SK-N-SH (cell line): ENCODE measurements around the gene GSTM3. TPM values are rescaled to one million over a fixed set of nuclear protein-coding genes. Genes with fewer than 3 reads are reported as not detected.

Experiments used
- CTCF ChIA-PET: fragments of 300-600, 350-600 bp; formaldehyde crosslinking; extraction: SDS; loops from one replicate; lab custom pipeline; 2021; lab: Yijun Ruan, JAX
- POLR2A ChIA-PET: fragments of 350-600 bp; sonication (Branson Sonifier 250); formaldehyde crosslinking; extraction: SDS; loops from one replicate; lab custom pipeline; 2020; ENCODE audit warnings: antibody characterized with exemption, inconsistent platforms; lab: Yijun Ruan, JAX
- DNase-seq: peaks from one replicate; pipeline ENCODE4 v3.0.0; 2012
- H2AFZ ChIP-seq: fragments of 200-600 bp; sonication (generic); 2 replicates; pipeline ENCODE4 v1.8.1; 2016; ENCODE audit warnings: antibody characterized with exemption, mild to moderate bottlenecking, low read depth
- H3F3A ChIP-seq: fragments of 200-600 bp; sonication (generic); replicated peaks from 2 replicates; pipeline ENCODE3; 2016; ENCODE audit warnings: antibody characterized with exemption, mild to moderate bottlenecking; ENCODE audit not compliant: insufficient read depth
- H3K27ac ChIP-seq, 2 experiments: fragments of 200-500 bp in 1 of 2; fragments of 200-600 bp in 1 of 2; sonication (Bioruptor generic) in 1 of 2; sonication (generic), shearing (Covaris generic) in 1 of 2; 2 replicates each; pipeline versions ENCODE4 v1.5.1 to v1.6.1; 2014 to 2016; ENCODE audit warnings: low read depth in 2 of 2, inconsistent platforms in 1 of 2, low read length in 1 of 2, mild to moderate bottlenecking in 1 of 2, mixed read lengths in 1 of 2
- H3K27me3 ChIP-seq: fragments of 200-600 bp; sonication (generic), shearing (Covaris generic); 2 replicates; pipeline ENCODE4 v1.6.1; 2016; ENCODE audit warnings: mixed run types; ENCODE audit not compliant: insufficient read depth
- H3K36me3 ChIP-seq, 2 experiments: fragments of 200-500 bp in 1 of 2; fragments of 200-600 bp in 1 of 2; sonication (Bioruptor generic) in 1 of 2; sonication (generic) in 1 of 2; replicated peaks in 1 of 2; 2 replicates each; pipeline versions ENCODE3 to v1.5.1; 2014 to 2016; ENCODE audit warnings: low read length in 1 of 2, mild to moderate bottlenecking in 1 of 2; ENCODE audit not compliant: insufficient read depth in 2 of 2, control insufficient read depth in 1 of 2
- H3K4me1 ChIP-seq, 2 experiments: fragments of 200-500 bp in 1 of 2; fragments of 200-600 bp in 1 of 2; sonication (Bioruptor generic) in 1 of 2; sonication (generic), shearing (Covaris generic) in 1 of 2; 2 replicates each; pipeline versions ENCODE4 v1.5.1 to v1.6.1; 2014 to 2016; ENCODE audit warnings: low read depth in 1 of 2, low read length in 1 of 2, mixed run types in 1 of 2; ENCODE audit not compliant: insufficient read depth in 2 of 2, control insufficient read depth in 1 of 2
- H3K4me2 ChIP-seq: fragments of 200-600 bp; sonication (generic), shearing (Covaris generic); 2 replicates; pipeline ENCODE4 v1.6.1; 2017; ENCODE audit warnings: mixed run types
- H3K4me3 ChIP-seq, 2 experiments: fragments of 200-500 bp in 1 of 2; fragments of 200-600 bp in 1 of 2; sonication (Bioruptor generic) in 1 of 2; sonication (generic), shearing (Covaris generic) in 1 of 2; 2 replicates each; pipeline versions ENCODE4 v1.5.1 to v1.8.1; 2014 to 2016; ENCODE audit warnings: low read depth in 2 of 2, inconsistent platforms in 1 of 2, low read length in 1 of 2, mild to moderate bottlenecking in 1 of 2, mixed read lengths in 1 of 2, moderate library complexity in 1 of 2
- H3K79me2 ChIP-seq: fragments of 200-600 bp; sonication (generic); 2 replicates; pipeline ENCODE4 v1.8.1; 2017; ENCODE audit warnings: mild to moderate bottlenecking; ENCODE audit not compliant: insufficient read depth
- H3K9ac ChIP-seq: fragments of 200-600 bp; sonication (generic); 2 replicates; pipeline ENCODE4 v1.6.1; 2017; ENCODE audit warnings: mixed run types
- H3K9me2 ChIP-seq: fragments of 200-600 bp; sonication (generic); 2 replicates; pipeline ENCODE4 v1.6.1; 2017; ENCODE audit warnings: mixed run types
- H3K9me3 ChIP-seq: fragments of 200-600 bp; sonication (generic); 2 replicates; pipeline ENCODE4 v1.6.1; 2017; ENCODE audit warnings: mixed run types, mild to moderate bottlenecking, moderate library complexity
- H4K20me1 ChIP-seq: fragments of 200-600 bp; sonication (generic); 2 replicates; pipeline ENCODE4 v1.6.1; 2017; ENCODE audit warnings: mild to moderate bottlenecking, mixed run types; ENCODE audit not compliant: insufficient read depth
- EP300 ChIP-seq, 2 experiments: IDR thresholded peaks; 2 replicates each; pipeline versions ENCODE4 v1.4.0 to v1.6.1; 2012; ENCODE audit warnings: borderline replicate concordance in 1 of 2, low read depth in 1 of 2, low read length in 1 of 2
- EZH2phosphoT487 ChIP-seq: fragments of 200-600 bp; sonication (generic); IDR thresholded peaks from 2 replicates; pipeline ENCODE4 v1.6.1; 2017; ENCODE audit warnings: low read depth, mixed run types, mild to moderate bottlenecking, antibody characterized with exemption, moderate library complexity, borderline replicate concordance
- FOSL2 ChIP-seq: IDR thresholded peaks from 2 replicates; pipeline ENCODE4 v1.4.0; 2012; ENCODE audit warnings: low read depth, mild to moderate bottlenecking, moderate library complexity, borderline replicate concordance
- FOXJ3 ChIP-seq: sonication (generic); formaldehyde crosslinking; IDR thresholded peaks from 2 replicates; pipeline ENCODE4 v1.5.1; 2020; ENCODE audit warnings: mild to moderate bottlenecking, missing genetic modification reagents
- FOXM1 ChIP-seq: IDR thresholded peaks from 2 replicates; pipeline ENCODE4 v1.4.0; 2012; ENCODE audit warnings: low read depth, mild to moderate bottlenecking
- GABPA ChIP-seq: IDR thresholded peaks from 2 replicates; pipeline ENCODE4 v1.4.0; 2012; ENCODE audit warnings: low read depth, mild to moderate bottlenecking
- GATA2 ChIP-seq: sonication (generic); formaldehyde crosslinking; IDR thresholded peaks from 2 replicates; pipeline ENCODE4 v1.5.0; 2020; ENCODE audit warnings: mild to moderate bottlenecking, missing genetic modification reagents
- JUND ChIP-seq: IDR thresholded peaks from 2 replicates; pipeline ENCODE4 v1.4.0; 2012
- MEF2A ChIP-seq: IDR thresholded peaks from 2 replicates; pipeline ENCODE4 v1.4.0; 2012; ENCODE audit warnings: low read depth, borderline replicate concordance
- MXI1 ChIP-seq: IDR thresholded peaks from 2 replicates; pipeline ENCODE4 v1.6.1; 2012; ENCODE audit warnings: mild to moderate bottlenecking, low read depth, low read length, improper control_type of control experiment
- NFIC ChIP-seq: IDR thresholded peaks from 2 replicates; pipeline ENCODE4 v1.4.0; 2012; ENCODE audit warnings: borderline replicate concordance
- NRF1 ChIP-seq: IDR thresholded peaks from 2 replicates; pipeline ENCODE4 v1.6.1; 2012; ENCODE audit warnings: low read depth, mild to moderate bottlenecking, low read length
- POLR2AphosphoS5 ChIP-seq: IDR thresholded peaks from 2 replicates; pipeline ENCODE4 v1.6.1; 2012; ENCODE audit warnings: low read depth, low read length
- RAD21 ChIP-seq: IDR thresholded peaks from 2 replicates; pipeline ENCODE4 v1.6.1; 2012; ENCODE audit warnings: mild to moderate bottlenecking, low read length
- RCOR1 ChIP-seq: fragments of 150-350 bp; IDR thresholded peaks from 2 replicates; pipeline ENCODE4 v1.6.1; 2017; ENCODE audit warnings: antibody characterized with exemption, low read length
- REST ChIP-seq: IDR thresholded peaks from 2 replicates; pipeline ENCODE4 v1.6.1; 2012; ENCODE audit warnings: mild to moderate bottlenecking, low read depth, low read length, moderate library complexity
- RFX5 ChIP-seq: IDR thresholded peaks from 2 replicates; pipeline ENCODE4 v1.6.1; 2012; ENCODE audit warnings: mild to moderate bottlenecking, improper control_type of control experiment, low read length
- RXRA ChIP-seq: IDR thresholded peaks from 2 replicates; pipeline ENCODE4 v1.4.0; 2012; ENCODE audit warnings: low read depth, mild to moderate bottlenecking, borderline replicate concordance
- SIN3A ChIP-seq: IDR thresholded peaks from 2 replicates; pipeline ENCODE4 v1.6.1; 2012; ENCODE audit warnings: low read depth, mild to moderate bottlenecking, low read length, moderate library complexity, borderline replicate concordance
- SMC3 ChIP-seq: IDR thresholded peaks from 2 replicates; pipeline ENCODE4 v1.6.1; 2012; ENCODE audit warnings: low read depth, low read length, improper control_type of control experiment
- TAF1 ChIP-seq: IDR thresholded peaks from 2 replicates; pipeline ENCODE4 v1.6.1; 2012; ENCODE audit warnings: low read depth, mild to moderate bottlenecking, low read length, moderate library complexity, borderline replicate concordance
- TCF12 ChIP-seq: IDR thresholded peaks from 2 replicates; pipeline ENCODE4 v1.4.0; 2012
- YY1 ChIP-seq: IDR thresholded peaks from 2 replicates; pipeline ENCODE4 v1.4.0; 2012; ENCODE audit warnings: low read depth, mild to moderate bottlenecking
- WGBS: methylation state at CpG from one replicate; pipeline ENCODE4 v1.1.6; 2017; ENCODE audit warnings: low lambda C conversion rate; 5-methylcytosine and 5-hydroxymethylcytosine counted together
- polyA plus RNA-seq, 3 experiments: library from polyadenylated mRNA; depleted of rRNA; stranded (reverse); fragments of >200 nt; gene quantifications; 2 replicates each; pipeline ENCODE4 v1.2.3, GENCODE V29; 2012
- TF ChIP-seq, protein P1 (sequence below): fragments of 150-350 bp; IDR thresholded peaks from 2 replicates; pipeline ENCODE4 v1.6.1; 2016; ENCODE audit warnings: mild to moderate bottlenecking, low read depth, low read length
- TF ChIP-seq, protein P2 (sequence below): fragments of 200-600 bp; sonication (generic); IDR thresholded peaks from 2 replicates; pipeline ENCODE4 v1.6.1; 2017; ENCODE audit warnings: antibody characterized with exemption, mild to moderate bottlenecking, moderate library complexity

Gene GSTM3
- polyA plus RNA-seq, 1 of the 3 experiments (the other 2 are of a cell fraction), result 86.6 TPM

- H3K4me2 ChIP-seq, result no peak overlapping the region
- no peak overlapping the region for H3K9ac ChIP-seq
- no peaks in the 10 kb centered on the region for H3K79me2 ChIP-seq
These were observed 45.3 kb upstream of the GSTM3 start for GRCh38 chr1:109786112-109786480.

DNA sequence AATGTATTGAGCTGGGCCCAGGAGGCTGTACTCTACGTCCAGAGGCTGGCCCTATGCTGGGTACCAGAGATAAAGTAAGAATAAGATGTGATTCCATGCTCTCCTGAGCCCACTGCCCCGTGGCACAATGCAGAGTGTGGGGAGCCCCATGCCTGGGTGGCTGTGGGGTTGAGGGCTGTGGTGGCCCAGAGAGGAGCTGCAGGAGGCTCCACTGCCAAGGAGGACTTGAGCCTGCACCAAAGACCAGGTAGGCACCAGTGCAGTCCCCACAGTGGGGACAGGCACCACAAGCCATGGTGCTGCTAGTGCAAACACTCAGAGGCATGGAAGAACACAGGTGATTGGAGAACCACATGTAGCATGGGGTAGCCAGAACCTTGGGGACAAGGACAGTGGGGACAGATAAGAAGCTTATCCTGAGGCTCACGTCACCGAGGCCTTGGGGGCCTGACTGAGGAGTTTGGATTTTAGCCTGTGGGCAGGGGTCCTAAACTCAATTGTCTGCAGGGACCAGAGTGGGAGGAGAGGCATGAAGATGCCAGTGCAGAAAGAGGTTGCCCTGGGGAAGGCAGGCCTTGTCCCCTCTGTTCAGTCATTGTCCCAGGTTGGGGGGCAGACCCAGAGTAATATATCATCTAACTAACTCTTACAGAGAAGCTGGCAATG, 44.7 kb upstream of the GSTM3 start:
- no peak overlapping the region for H2AFZ ChIP-seq
- TF ChIP-seq, protein P1, sequence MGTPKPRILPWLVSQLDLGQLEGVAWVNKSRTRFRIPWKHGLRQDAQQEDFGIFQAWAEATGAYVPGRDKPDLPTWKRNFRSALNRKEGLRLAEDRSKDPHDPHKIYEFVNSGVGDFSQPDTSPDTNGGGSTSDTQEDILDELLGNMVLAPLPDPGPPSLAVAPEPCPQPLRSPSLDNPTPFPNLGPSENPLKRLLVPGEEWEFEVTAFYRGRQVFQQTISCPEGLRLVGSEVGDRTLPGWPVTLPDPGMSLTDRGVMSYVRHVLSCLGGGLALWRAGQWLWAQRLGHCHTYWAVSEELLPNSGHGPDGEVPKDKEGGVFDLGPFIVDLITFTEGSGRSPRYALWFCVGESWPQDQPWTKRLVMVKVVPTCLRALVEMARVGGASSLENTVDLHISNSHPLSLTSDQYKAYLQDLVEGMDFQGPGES, result no peak
- TF ChIP-seq YY1, result no peak
- TF ChIP-seq REST, result no peak
- no peak for TF ChIP-seq RFX5
- no peak for TF ChIP-seq FOSL2
- TF ChIP-seq FOXJ3, result no peak
- TF ChIP-seq FOXM1, result no peak
- no peak for TF ChIP-seq EZH2phosphoT487
- no peak for TF ChIP-seq EP300 (IDR thresholded peaks at IDR 0.05; ENCODE audit: borderline replicate concordance in 1 of 2, low read depth in 1 of 2, low read length in 1 of 2)
- TF ChIP-seq MXI1, result no peak
- TF ChIP-seq POLR2AphosphoS5, result no peak
- TF ChIP-seq MEF2A, result no peak
- no peak for TF ChIP-seq NFIC
- no peak for TF ChIP-seq NRF1
- TF ChIP-seq, protein P2, sequence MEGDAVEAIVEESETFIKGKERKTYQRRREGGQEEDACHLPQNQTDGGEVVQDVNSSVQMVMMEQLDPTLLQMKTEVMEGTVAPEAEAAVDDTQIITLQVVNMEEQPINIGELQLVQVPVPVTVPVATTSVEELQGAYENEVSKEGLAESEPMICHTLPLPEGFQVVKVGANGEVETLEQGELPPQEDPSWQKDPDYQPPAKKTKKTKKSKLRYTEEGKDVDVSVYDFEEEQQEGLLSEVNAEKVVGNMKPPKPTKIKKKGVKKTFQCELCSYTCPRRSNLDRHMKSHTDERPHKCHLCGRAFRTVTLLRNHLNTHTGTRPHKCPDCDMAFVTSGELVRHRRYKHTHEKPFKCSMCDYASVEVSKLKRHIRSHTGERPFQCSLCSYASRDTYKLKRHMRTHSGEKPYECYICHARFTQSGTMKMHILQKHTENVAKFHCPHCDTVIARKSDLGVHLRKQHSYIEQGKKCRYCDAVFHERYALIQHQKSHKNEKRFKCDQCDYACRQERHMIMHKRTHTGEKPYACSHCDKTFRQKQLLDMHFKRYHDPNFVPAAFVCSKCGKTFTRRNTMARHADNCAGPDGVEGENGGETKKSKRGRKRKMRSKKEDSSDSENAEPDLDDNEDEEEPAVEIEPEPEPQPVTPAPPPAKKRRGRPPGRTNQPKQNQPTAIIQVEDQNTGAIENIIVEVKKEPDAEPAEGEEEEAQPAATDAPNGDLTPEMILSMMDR, result no peak

More at GRCh38 chr1:109786112-109786480, 45.3 kb upstream of the GSTM3 start:
- Histone ChIP-seq H3K4me3 (no peak overlapping the region), H3K9me3 (peaks cover under 1% of the 10 kb centered on the region; the same call in 1 of the 2 replicates), H3K4me1 (peaks cover 17 to 29% of the 10 kb centered on the region in 2 experiments; a peak in 3 of 4 replicates), H2AFZ (no peak overlapping the region), H3K36me3 (peaks cover 0 to 3% of the 10 kb centered on the region in 2 experiments), H3K27me3 (no peaks in the 10 kb centered on the region), H4K20me1 (no peaks in the 10 kb centered on the region), H3F3A (no peaks in the 10 kb centered on the region), H3K27ac (no peak overlapping the region), H3K9me2 (no peaks in the 10 kb centered on the region)
- TF ChIP-seq YY1 (no peak), TAF1 (no peak), MXI1 (no peak), GABPA (no peak), FOSL2 (no peak), RXRA (no peak), NRF1 (no peak), RAD21 (no peak), JUND (no peak), GATA2 (CRISPR knock-in tag) (no peak), TCF12 (no peak), RCOR1 (no peak), SIN3A (no peak), SMC3 (no peak), FOXJ3 (no peak)
- ChIA-PET CTCF (interaction anchor here (0.5 to 27.7 kb wide), 4 partner anchors 9 to 387 kb away, joined by 3 to 822 read pairs (median 76); partner anchors contain the start of gene AHCYL1), POLR2A (interaction anchor here (0.8 to 0.9 kb wide), 2 partner anchors 9 to 199 kb away, joined by 3 read pairs; partner anchors contain the start of gene AHCYL1)
- DNase-seq, result no peak
- WGBS, result 75% methylated on average over 5 of the region's 5 CpGs

More for the DNA sequence above, 44.7 kb upstream of the GSTM3 start:
- no peak for DNase-seq
- no peaks in the 10 kb centered on the region for H3F3A ChIP-seq
- no peak overlapping the region for H3K9ac ChIP-seq
- no peaks in the 10 kb centered on the region for H3K79me2 ChIP-seq
- no peaks in the 10 kb centered on the region for H3K27me3 ChIP-seq
- H3K36me3 ChIP-seq, result peaks cover 0 to 3% of the 10 kb centered on the region in 2 experiments
- peaks cover 3% of the 10 kb centered on the region; the same call in 1 of the 2 replicates for H3K9me3 ChIP-seq
- POLR2A ChIA-PET, result interaction anchor here (0.8 to 0.9 kb wide), 2 partner anchors 8 to 199 kb away, joined by 3 read pairs; partner anchors contain the start of gene AHCYL1
- CTCF ChIA-PET, result interaction anchor here (1.3 to 27.7 kb wide), 3 partner anchors 9 to 239 kb away, joined by 4 to 822 read pairs (median 147); partner anchors contain the start of gene AHCYL1
- no peaks in the 10 kb centered on the region for H3K9me2 ChIP-seq
- H3K4me1 ChIP-seq, result peaks cover 14 to 29% of the 10 kb centered on the region in 2 experiments; a peak in 3 of 4 replicates
- H3K27ac ChIP-seq, result no peak overlapping the region
- H3K4me2 ChIP-seq, result no peak overlapping the region
- no peak overlapping the region for H3K4me3 ChIP-seq
- WGBS, result 94% methylated on average over 4 of the region's 4 CpGs
- H4K20me1 ChIP-seq, result no peaks in the 10 kb centered on the region
